ENCODE measurements around the gene HECTD4.

- no peak for TF ChIP-seq POLR2A (IDR thresholded peaks at IDR 0.05)
- TF ChIP-seq CTCF (IDR thresholded peaks at IDR 0.05) = no peak
Observed at GRCh38 chr12:112172556-112173324, 209.5 kb downstream of the HECTD4 start.
